ENCODE data around the gene RTKN2.

RTKN2 gene

GRCh38 chr10:62303922-62304321 lies 35.3 kb upstream of the RTKN2 start:
- TF ChIP-seq SPI1 (IDR thresholded peaks at IDR 0.05; ENCODE audit: borderline replicate concordance, low read depth) (no peak), REST (IDR thresholded peaks at IDR 0.05; ENCODE audit: insufficient replicate concordance, low read depth) (no peak), POLR2AphosphoS5 (IDR thresholded peaks at IDR 0.05; ENCODE audit: low read depth) (no peak), CTCF (IDR thresholded peaks at IDR 0.05; ENCODE audit: insufficient read depth, low read length) (no peak), GABPA (IDR thresholded peaks at IDR 0.05; ENCODE audit: low read depth) (no peak)
- DNase-seq (ENCODE audit: low read depth in 1 of 2, low spot score in 1 of 2): no peak
- peaks cover 2% of the 10 kb centered on the region for H3K27me3 ChIP-seq (ENCODE audit: insufficient read depth, poor library complexity, severe bottlenecking)

DNA sequence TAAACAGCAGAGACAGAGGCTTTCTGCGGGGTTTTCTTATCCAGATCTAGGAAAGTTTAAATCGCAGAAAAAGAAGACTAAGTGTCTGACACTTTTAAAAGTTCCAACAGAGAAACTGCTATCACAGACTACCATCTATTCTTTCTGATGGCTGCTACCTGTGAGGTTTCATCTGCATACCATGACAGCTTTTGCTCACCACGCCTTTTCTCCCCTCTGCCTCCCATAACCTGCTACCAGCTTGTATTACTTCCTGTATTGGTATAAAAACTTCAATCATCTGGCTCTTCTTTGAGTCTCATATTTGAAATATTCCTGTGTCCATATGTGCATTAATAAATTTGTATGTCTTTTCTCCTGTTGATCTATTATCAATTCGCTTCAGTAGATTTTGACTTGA lies 34.1 kb upstream of the RTKN2 start:
- no peak for DNase-seq (ENCODE audit: low read depth in 1 of 2, low spot score in 1 of 2)
- TF ChIP-seq POLR2AphosphoS5 (IDR thresholded peaks at IDR 0.05; ENCODE audit: low read depth) (no peak), REST (IDR thresholded peaks at IDR 0.05; ENCODE audit: insufficient replicate concordance, low read depth) (no peak), GABPA (IDR thresholded peaks at IDR 0.05; ENCODE audit: low read depth) (no peak), SPI1 (IDR thresholded peaks at IDR 0.05; ENCODE audit: borderline replicate concordance, low read depth) (no peak), CTCF (IDR thresholded peaks at IDR 0.05; ENCODE audit: insufficient read depth, low read length) (no peak)
- Histone ChIP-seq H3K4me3 (replicated peaks; ENCODE audit: insufficient read depth, low read length) (no peak overlapping the region), H3K27me3 (ENCODE audit: insufficient read depth, poor library complexity, severe bottlenecking) (peaks cover 2% of the 10 kb centered on the region), H3K27ac (replicated peaks) (no peak overlapping the region)

More at GRCh38 chr10:62303922-62304321, 35.3 kb upstream of the RTKN2 start:
- H3K4me3 ChIP-seq (replicated peaks; ENCODE audit: insufficient read depth, low read length): no peak overlapping the region
- no peak overlapping the region for H3K27ac ChIP-seq (replicated peaks)

GRCh38 chr10:62297857-62298256 lies 29.2 kb upstream of the RTKN2 start:
- H3K27ac ChIP-seq (replicated peaks): no peak overlapping the region
- H3K4me3 ChIP-seq (replicated peaks; ENCODE audit: insufficient read depth, low read length): no peak overlapping the region
- no peaks in the 10 kb centered on the region for H3K27me3 ChIP-seq (ENCODE audit: insufficient read depth, poor library complexity, severe bottlenecking)
- no peak for DNase-seq (ENCODE audit: low read depth in 1 of 2, low spot score in 1 of 2)
- TF ChIP-seq SPI1 (IDR thresholded peaks at IDR 0.05; ENCODE audit: borderline replicate concordance, low read depth) (no peak), GABPA (IDR thresholded peaks at IDR 0.05; ENCODE audit: low read depth) (no peak), POLR2AphosphoS5 (IDR thresholded peaks at IDR 0.05; ENCODE audit: low read depth) (no peak), CTCF (IDR thresholded peaks at IDR 0.05; ENCODE audit: insufficient read depth, low read length) (no peak), REST (IDR thresholded peaks at IDR 0.05; ENCODE audit: insufficient replicate concordance, low read depth) (no peak)

All from HL-60 (cell line).